NCI-H1694 (cell line): ENCODE data around the gene RBM23.
"Not testable (repeated sequence)": the region's sequence is repeated elsewhere in the genome, so short reads cannot be mapped to it uniquely, and the experiment has no call there.

Source experiments
- DNase-seq: peaks from one replicate; lab custom pipeline; 2025; lab: John Stamatoyannopoulos, UW

Gene RBM23

GRCh38 chr14:22864979-22865378 is 54.0 kb downstream of the RBM23 start:
- DNase-seq = no peak

GRCh38 chr14:22861651-22862050 is 57.3 kb downstream of the RBM23 start:
- DNase-seq = no peak

GRCh38 chr14:22860377-22860776 is 58.6 kb downstream of the RBM23 start:
- DNase-seq = not testable (repeated sequence)

- no peak for DNase-seq
Measured at GRCh38 chr14:22856428-22856827, 62.5 kb downstream of the RBM23 start.

GRCh38 chr14:22854963-22855724 is 63.8 kb downstream of the RBM23 start:
- no peak for DNase-seq

- DNase-seq = not testable (repeated sequence)
Measured at GRCh38 chr14:22854296-22854695, 64.7 kb downstream of the RBM23 start.

GRCh38 chr14:22852940-22853767 is 65.8 kb downstream of the RBM23 start:
- peak; percentile 94 for DNase-seq

- no peak for DNase-seq
Measured at GRCh38 chr14:22852599-22852939, 66.4 kb downstream of the RBM23 start.

GRCh38 chr14:22852178-22852577 is 66.8 kb downstream of the RBM23 start:
- DNase-seq = not testable (repeated sequence)

GRCh38 chr14:22850944-22851764 is 67.8 kb downstream of the RBM23 start:
- DNase-seq = no peak

GRCh38 chr14:22849212-22849819 is 69.6 kb downstream of the RBM23 start:
- DNase-seq = no peak

GRCh38 chr14:22848351-22849164 is 70.4 kb downstream of the RBM23 start:
- peak; percentile 25 for DNase-seq

GRCh38 chr14:22847661-22848341 is 71.1 kb downstream of the RBM23 start:
- DNase-seq = no peak

- DNase-seq = no peak
Measured at GRCh38 chr14:22846811-22847307, 72.1 kb downstream of the RBM23 start.

- no peak for DNase-seq
Measured at GRCh38 chr14:22845821-22846625, 72.9 kb downstream of the RBM23 start.

GRCh38 chr14:22845103-22845394 is 73.9 kb downstream of the RBM23 start:
- no peak for DNase-seq

- DNase-seq = no peak
Measured at GRCh38 chr14:22844221-22845102, 74.5 kb downstream of the RBM23 start.
